ENCODE measurements around the gene RLN3. TPM values are rescaled to one million over a fixed set of nuclear protein-coding genes. Genes with fewer than 3 reads are reported as not detected.

Gene RLN3
- total and polyA plus RNA-seq, 9 of the 15 experiments (the other 6 are each of a cell fraction or from before 2014, with no cell fraction given): 0.31 to 1.2 (median 0.71) TPM; not detected in 6

DNA sequence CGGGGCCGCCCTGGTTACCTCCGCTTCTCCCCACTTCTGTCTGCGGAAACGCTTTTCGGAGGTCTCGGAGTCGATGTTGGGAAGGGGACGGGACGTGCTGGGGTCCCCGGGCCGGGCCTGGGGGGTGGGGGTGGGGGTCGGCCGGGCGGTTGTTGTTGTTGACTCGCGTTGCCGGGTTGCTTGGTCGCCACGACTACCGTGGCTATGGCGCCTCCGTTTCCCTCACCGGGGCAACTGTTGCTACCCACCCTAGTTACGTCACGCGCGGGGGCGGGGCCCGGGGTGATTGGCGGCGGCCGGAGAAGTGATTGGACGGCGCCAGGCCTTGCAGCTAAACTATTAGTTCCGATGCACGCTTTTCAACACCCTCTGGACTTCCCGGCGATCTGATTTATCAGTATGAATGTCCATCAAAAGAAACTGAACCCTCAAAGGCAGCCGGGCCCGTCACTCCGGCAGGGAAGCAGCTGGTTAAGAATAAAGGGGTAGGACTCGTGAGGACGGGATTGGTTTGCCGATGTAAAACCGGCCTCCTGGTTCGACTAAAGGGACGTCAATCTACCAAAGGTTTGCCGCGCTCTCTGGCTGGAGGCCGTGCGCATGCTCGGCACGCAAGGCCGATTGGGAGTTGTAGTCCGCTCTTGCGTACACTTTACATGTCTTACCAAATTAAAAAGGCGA is 21.7 kb upstream of the RLN3 start, which contains the start of gene RFX1 (continued):
- TF ChIP-seq, protein P1, sequence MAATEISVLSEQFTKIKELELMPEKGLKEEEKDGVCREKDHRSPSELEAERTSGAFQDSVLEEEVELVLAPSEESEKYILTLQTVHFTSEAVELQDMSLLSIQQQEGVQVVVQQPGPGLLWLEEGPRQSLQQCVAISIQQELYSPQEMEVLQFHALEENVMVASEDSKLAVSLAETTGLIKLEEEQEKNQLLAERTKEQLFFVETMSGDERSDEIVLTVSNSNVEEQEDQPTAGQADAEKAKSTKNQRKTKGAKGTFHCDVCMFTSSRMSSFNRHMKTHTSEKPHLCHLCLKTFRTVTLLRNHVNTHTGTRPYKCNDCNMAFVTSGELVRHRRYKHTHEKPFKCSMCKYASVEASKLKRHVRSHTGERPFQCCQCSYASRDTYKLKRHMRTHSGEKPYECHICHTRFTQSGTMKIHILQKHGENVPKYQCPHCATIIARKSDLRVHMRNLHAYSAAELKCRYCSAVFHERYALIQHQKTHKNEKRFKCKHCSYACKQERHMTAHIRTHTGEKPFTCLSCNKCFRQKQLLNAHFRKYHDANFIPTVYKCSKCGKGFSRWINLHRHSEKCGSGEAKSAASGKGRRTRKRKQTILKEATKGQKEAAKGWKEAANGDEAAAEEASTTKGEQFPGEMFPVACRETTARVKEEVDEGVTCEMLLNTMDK (IDR thresholded peaks at IDR 0.05; ENCODE audit: borderline replicate concordance, insufficient read depth, low read depth, low read length, poor library complexity, severe bottlenecking): no peak
- no peak for TF ChIP-seq HNRNPL (IDR thresholded peaks at IDR 0.05; ENCODE audit: low read depth, low read length)
- TF ChIP-seq TFAM (CRISPR knock-in tag; conservative IDR thresholded peaks at IDR 0.05): no peak
- TF ChIP-seq FIP1L1 (IDR thresholded peaks at IDR 0.05; ENCODE audit: low read depth, low read length, poor library complexity, severe bottlenecking): peak; percentile 37
- TF ChIP-seq MED1 (CRISPR knock-in tag; IDR thresholded peaks at IDR 0.05; ENCODE audit: borderline replicate concordance): peak; percentile 18; the same call in 1 of the 2 replicates
- TF ChIP-seq SOX6 (IDR thresholded peaks at IDR 0.05): no peak
- no peak for TF ChIP-seq ZKSCAN1 (IDR thresholded peaks at IDR 0.05; ENCODE audit: low read depth, low read length)
- TF ChIP-seq, protein P2, sequence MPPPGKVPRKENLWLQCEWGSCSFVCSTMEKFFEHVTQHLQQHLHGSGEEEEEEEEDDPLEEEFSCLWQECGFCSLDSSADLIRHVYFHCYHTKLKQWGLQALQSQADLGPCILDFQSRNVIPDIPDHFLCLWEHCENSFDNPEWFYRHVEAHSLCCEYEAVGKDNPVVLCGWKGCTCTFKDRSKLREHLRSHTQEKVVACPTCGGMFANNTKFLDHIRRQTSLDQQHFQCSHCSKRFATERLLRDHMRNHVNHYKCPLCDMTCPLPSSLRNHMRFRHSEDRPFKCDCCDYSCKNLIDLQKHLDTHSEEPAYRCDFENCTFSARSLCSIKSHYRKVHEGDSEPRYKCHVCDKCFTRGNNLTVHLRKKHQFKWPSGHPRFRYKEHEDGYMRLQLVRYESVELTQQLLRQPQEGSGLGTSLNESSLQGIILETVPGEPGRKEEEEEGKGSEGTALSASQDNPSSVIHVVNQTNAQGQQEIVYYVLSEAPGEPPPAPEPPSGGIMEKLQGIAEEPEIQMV (tag; conservative IDR thresholded peaks at IDR 0.05; ENCODE audit: low read depth): no peak
- TF ChIP-seq, protein P3, sequence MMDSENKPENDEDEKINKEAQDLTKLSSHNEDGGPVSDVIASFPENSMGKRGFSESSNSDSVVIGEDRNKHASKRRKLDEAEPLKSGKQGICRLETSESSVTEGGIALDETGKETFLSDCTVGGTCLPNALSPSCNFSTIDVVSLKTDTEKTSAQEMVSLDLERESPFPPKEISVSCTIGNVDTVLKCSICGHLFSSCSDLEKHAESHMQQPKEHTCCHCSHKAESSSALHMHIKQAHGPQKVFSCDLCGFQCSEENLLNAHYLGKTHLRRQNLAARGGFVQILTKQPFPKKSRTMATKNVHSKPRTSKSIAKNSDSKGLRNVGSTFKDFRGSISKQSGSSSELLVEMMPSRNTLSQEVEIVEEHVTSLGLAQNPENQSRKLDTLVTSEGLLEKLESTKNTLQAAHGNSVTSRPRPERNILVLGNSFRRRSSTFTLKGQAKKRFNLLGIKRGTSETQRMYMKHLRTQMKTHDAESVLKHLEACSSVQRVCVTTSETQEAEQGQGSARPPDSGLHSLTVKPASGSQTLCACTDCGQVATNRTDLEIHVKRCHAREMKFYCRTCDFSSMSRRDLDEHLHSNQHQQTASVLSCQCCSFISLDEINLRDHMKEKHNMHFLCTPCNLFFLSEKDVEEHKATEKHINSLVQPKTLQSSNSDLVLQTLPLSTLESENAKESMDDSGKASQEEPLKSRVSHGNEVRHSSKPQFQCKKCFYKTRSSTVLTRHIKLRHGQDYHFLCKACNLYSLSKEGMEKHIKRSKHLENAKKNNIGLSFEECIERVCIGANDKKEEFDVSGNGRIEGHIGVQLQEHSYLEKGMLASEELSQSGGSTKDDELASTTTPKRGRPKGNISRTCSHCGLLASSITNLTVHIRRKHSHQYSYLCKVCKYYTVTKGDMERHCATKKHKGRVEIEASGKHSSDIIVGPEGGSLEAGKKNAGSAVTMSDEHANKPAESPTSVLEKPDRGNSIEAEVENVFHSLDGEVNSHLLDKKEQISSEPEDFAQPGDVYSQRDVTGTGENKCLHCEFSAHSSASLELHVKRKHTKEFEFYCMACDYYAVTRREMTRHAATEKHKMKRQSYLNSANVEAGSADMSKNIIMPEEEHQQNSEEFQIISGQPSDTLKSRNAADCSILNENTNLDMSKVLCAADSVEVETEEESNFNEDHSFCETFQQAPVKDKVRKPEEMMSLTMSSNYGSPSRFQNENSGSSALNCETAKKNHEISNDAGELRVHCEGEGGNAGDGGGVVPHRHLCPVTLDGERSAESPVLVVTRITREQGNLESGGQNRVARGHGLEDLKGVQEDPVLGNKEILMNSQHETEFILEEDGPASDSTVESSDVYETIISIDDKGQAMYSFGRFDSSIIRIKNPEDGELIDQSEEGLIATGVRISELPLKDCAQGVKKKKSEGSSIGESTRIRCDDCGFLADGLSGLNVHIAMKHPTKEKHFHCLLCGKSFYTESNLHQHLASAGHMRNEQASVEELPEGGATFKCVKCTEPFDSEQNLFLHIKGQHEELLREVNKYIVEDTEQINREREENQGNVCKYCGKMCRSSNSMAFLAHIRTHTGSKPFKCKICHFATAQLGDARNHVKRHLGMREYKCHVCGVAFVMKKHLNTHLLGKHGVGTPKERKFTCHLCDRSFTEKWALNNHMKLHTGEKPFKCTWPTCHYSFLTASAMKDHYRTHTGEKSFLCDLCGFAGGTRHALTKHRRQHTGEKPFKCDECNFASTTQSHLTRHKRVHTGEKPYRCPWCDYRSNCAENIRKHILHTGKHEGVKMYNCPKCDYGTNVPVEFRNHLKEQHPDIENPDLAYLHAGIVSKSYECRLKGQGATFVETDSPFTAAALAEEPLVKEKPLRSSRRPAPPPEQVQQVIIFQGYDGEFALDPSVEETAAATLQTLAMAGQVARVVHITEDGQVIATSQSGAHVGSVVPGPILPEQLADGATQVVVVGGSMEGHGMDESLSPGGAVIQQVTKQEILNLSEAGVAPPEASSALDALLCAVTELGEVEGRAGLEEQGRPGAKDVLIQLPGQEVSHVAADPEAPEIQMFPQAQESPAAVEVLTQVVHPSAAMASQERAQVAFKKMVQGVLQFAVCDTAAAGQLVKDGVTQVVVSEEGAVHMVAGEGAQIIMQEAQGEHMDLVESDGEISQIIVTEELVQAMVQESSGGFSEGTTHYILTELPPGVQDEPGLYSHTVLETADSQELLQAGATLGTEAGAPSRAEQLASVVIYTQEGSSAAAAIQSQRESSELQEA (IDR thresholded peaks at IDR 0.05; ENCODE audit: low read depth): no peak
- no peak for TF ChIP-seq SREBF1 (IDR thresholded peaks at IDR 0.05; ENCODE audit: borderline replicate concordance, low read depth, low read length)
- TF ChIP-seq, protein P4, sequence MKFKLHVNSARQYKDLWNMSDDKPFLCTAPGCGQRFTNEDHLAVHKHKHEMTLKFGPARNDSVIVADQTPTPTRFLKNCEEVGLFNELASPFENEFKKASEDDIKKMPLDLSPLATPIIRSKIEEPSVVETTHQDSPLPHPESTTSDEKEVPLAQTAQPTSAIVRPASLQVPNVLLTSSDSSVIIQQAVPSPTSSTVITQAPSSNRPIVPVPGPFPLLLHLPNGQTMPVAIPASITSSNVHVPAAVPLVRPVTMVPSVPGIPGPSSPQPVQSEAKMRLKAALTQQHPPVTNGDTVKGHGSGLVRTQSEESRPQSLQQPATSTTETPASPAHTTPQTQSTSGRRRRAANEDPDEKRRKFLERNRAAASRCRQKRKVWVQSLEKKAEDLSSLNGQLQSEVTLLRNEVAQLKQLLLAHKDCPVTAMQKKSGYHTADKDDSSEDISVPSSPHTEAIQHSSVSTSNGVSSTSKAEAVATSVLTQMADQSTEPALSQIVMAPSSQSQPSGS (CRISPR knock-in tag; IDR thresholded peaks at IDR 0.05): no peak
- TF ChIP-seq EGR1 (conservative IDR thresholded peaks at IDR 0.05): peak; percentile 91
- TF ChIP-seq MTF1 (CRISPR knock-in tag; IDR thresholded peaks at IDR 0.05; ENCODE audit: borderline replicate concordance): no peak
- TF ChIP-seq MCM5 (IDR thresholded peaks at IDR 0.05; ENCODE audit: low read depth): no peak

All from K562 (cell line).